HG03039 (cell line): ENCODE measurements around the gene AK1.

Experiments used
- ATAC-seq: cut with Tn5 transposase; IDR thresholded peaks from one replicate; pipeline ENCODE4 v1.9.1; 2021; ENCODE audit warnings: mild to moderate bottlenecking, moderate library complexity; ENCODE audit not compliant: unreplicated experiment

Gene AK1

GRCh38 chr9:127826253-127826913 lies 51.1 kb downstream of the AK1 start:
- no peak for ATAC-seq

- ATAC-seq = no peak
Measured at GRCh38 chr9:127825319-127826051, 52.0 kb downstream of the AK1 start.

- no peak for ATAC-seq
Measured at GRCh38 chr9:127822108-127822507, 55.4 kb downstream of the AK1 start.

GRCh38 chr9:127818574-127818973 lies 58.9 kb downstream of the AK1 start:
- ATAC-seq = no peak

- ATAC-seq = no peak
Measured at GRCh38 chr9:127817881-127818434, 59.5 kb downstream of the AK1 start.

- ATAC-seq = no peak
Measured at GRCh38 chr9:127816728-127817127, 60.7 kb downstream of the AK1 start.
